8988T (cell line): ENCODE results near the gene ADM5.
A peak's percentile ranks its signal among the peaks of the same experiment; 100 is the strongest.

Experiments
- DNase-seq: peaks from one replicate; pipeline ENCODE4 v3.0.0; 2011

ADM5 gene

GRCh38 chr19:49689133-49690078 is at the start of gene ADM5:
Gene ADM5, plus strand, starts transcription at chr19:49689594. Its CDS starts 244 bp downstream, at chr19:49689838.
- no peak for DNase-seq

GRCh38 chr19:49640113-49640898 is 49.1 kb upstream of the ADM5 start, which contains the start of gene RRAS:
Gene RRAS, minus strand, starts transcription at chr19:49640143. Its CDS starts 45 bp downstream, at chr19:49640098.
- peak; percentile 83 for DNase-seq

DNA sequence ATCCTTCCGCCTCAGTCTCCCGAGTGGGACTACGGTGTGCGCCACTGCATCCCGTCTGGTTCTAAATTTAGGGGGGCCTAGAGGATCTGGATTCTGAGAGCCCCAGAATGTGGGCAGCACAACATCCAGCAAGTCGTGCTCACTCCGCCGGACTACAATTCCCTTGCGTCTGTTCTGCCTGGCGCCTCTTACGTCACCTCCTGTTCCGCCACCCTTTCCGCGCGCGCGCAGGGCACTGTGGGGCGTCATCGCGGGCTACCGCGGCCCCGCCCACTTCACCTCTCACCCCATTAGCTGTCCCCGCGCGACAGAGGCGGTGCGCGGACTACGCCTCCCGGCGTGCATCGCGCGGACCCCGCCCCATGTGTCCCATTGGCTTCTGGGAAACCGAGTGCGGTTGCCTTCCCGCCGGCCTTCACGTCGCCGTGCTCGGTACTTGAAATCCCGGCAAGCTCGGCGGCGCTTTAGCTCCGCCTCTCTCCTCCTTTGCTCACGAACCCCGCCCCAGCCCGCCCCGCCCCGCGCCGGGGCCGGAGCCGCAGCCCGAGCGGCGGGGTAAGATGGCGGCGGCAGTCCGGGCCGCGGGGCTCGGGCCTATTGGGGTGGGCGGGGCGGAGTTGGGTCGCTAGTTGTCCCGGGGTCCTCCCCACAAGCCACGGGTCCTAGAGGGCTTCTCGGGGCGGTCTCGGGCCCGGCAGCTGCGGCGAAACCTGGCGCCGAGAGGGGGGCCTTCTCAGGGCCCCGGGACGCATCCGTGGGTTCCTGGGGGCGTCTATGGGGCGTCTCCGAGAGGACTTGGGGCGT is 47.5 kb upstream of the ADM5 start, which contains the start of gene SCAF1:
Gene SCAF1, plus strand, starts transcription at position 522 of the 804 bp plus-strand sequence. CDS start 2,818 bp downstream, outside the sequence.
- peak; percentile 84 for DNase-seq

GRCh38 chr19:49642492-49643035 is 46.8 kb upstream of the ADM5 start:
- no peak for DNase-seq

- no peak for DNase-seq
Observed at GRCh38 chr19:49643466-49643865, 45.9 kb upstream of the ADM5 start.

DNA sequence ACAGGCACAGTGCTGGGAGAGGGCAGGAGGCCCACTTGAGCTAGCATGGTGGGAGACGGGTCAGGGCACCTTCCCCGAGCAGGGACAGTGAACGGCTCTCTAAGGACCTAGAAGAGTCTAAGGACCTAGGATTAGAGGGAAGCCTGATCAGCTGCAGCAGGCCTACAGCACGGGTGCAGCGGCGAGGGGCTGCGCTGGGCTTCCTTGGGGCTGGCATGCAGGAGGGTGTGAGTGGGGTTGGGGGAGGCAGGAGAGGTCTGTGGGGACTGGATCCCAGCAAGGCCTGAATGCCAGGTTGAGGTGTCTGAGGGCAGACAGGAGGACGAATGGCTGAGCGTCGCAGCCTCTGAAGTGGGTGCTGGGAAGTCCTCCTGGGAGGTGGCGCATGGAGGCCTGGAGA is 43.8 kb upstream of the ADM5 start:
- DNase-seq = no peak

DNA sequence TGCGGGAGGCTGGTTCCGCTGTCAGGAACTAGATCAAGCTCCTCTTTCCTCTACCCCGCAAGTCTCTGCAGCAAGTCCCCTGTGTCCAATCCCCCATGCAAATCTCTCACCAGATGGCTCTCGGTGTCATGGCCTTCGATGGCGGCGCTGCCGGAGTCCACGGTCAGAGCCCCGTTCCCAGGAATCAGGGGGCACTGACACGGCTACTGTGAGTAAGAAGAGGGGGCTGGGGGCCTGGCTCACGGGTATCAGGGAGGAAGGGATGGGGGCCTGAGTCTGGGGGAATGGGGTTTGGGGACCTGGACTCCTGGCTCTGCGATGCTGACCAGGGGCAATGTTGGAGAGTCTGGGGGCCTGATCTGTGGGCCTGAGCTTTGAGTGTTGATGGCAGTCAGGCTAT is 43.4 kb upstream of the ADM5 start:
- no peak for DNase-seq

- no peak for DNase-seq
Observed at GRCh38 chr19:49646586-49646985, 42.8 kb upstream of the ADM5 start.

DNA sequence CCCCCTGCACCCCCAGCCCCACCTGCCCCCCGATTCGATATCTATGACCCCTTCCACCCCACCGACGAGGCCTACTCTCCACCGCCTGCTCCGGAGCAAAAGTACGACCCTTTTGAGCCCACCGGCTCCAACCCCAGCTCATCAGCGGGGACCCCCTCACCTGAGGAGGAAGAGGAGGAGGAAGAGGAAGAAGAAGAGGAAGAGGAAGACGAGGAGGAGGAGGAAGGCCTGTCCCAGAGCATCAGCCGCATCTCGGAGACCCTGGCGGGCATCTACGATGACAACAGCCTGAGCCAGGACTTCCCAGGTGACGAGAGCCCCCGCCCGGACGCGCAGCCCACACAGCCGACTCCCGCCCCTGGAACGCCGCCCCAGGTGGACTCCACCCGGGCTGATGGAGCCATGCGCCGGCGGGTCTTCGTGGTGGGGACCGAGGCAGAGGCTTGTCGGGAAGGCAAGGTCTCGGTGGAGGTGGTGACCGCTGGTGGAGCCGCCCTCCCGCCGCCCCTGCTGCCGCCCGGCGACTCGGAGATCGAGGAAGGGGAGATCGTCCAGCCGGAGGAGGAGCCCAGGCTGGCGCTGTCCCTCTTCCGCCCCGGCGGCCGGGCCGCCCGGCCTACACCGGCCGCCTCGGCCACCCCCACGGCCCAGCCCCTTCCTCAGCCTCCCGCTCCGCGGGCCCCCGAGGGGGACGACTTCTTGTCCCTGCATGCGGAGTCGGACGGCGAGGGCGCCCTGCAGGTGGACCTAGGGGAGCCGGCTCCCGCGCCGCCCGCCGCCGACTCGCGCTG is 38.2 kb upstream of the ADM5 start:
- no peak for DNase-seq

DNA sequence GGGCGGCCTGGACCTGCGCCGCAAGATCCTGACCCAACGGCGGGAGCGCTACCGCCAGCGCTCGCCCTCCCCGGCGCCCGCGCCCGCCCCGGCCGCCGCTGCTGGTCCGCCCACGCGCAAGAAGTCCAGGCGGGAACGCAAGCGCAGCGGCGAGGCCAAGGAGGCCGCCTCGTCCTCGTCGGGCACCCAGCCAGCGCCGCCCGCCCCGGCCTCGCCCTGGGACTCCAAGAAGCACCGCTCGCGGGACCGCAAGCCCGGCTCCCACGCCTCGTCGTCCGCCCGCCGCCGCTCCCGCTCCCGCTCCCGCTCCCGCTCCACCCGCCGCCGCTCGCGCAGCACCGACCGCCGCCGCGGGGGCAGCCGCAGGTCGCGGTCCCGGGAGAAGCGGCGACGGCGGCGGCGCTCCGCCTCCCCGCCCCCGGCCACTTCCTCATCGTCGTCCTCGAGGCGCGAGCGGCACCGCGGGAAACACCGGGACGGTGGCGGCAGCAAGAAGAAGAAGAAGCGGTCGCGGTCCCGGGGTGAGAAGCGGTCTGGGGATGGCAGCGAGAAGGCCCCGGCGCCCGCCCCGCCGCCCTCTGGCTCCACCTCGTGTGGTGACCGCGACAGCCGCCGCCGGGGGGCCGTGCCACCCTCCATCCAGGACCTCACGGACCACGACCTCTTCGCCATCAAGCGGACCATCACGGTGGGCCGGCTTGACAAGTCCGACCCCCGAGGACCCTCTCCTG is 37.4 kb upstream of the ADM5 start:
- no peak for DNase-seq

GRCh38 chr19:49652551-49653465 is 36.6 kb upstream of the ADM5 start:
- no peak for DNase-seq

DNA sequence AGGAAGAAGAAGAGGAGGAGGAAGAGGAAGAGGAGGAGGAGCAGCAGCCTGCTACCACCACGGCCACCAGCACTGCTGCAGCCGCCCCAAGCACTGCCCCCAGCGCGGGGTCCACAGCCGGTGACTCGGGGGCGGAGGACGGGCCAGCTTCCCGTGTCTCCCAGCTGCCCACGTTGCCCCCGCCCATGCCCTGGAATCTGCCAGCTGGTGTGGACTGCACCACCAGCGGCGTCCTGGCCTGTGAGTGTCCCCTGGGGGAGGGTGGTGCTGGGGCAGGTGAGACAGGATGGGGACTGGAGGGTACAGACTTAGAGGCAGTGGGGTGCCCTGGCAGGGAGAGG is 36.0 kb upstream of the ADM5 start:
- DNase-seq = no peak

GRCh38 chr19:49654581-49654980 is 34.8 kb upstream of the ADM5 start:
- no peak for DNase-seq

- DNase-seq = no peak
Observed at GRCh38 chr19:49655570-49656455, 33.6 kb upstream of the ADM5 start.

DNA sequence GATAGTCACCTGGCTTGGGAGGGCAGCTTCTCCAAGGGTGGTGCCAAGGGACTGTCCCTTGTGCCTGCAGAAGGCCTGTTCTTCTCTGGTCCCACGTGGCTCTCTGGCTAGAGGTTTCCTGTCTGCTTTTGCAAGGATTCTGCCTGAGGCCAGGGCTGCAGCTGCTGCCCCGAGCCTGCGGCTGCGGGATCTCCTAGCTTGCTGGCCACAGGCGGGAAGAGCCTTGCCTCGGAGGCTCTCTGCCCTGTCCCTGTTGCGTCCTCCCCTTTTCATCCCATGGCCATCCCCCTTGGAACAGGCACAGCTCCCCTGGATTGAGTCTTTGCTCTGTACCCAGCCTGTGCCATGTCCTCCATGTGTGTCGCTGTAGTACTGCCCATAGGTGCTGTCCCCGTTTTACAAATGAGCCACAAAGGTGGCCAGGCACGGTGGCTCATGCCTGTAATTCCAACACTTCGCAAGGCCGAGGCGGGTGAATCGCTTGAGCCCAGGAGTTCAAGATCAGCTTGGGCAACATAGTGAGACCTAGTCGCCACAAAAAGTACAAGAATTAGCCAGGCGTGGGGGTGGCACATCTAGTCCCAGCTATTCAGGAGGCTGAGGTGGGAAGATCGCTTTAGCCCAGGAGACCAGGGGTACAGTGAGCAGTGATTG is 32.8 kb upstream of the ADM5 start:
- no peak for DNase-seq

GRCh38 chr19:49657493-49658138 is 31.8 kb upstream of the ADM5 start:
- no peak for DNase-seq

GRCh38 chr19:49658139-49658517 is 31.3 kb upstream of the ADM5 start:
- no peak for DNase-seq
